GM21529 (cell line): Measurements from ENCODE around the gene TEC.
"Not testable (repeated sequence)": the region's sequence is repeated elsewhere in the genome, so short reads cannot be mapped to it uniquely, and the experiment has no call there.

ENCODE experiments used
- ATAC-seq: cut with Tn5 transposase; IDR thresholded peaks from one replicate; pipeline ENCODE4 v1.9.1; 2021; ENCODE audit not compliant: unreplicated experiment

The TEC gene

GRCh38 chr4:48242511-48243195 is 27.0 kb downstream of the TEC start:
- ATAC-seq, result no peak

GRCh38 chr4:48241731-48242130 is 27.9 kb downstream of the TEC start:
- ATAC-seq, result no peak

DNA sequence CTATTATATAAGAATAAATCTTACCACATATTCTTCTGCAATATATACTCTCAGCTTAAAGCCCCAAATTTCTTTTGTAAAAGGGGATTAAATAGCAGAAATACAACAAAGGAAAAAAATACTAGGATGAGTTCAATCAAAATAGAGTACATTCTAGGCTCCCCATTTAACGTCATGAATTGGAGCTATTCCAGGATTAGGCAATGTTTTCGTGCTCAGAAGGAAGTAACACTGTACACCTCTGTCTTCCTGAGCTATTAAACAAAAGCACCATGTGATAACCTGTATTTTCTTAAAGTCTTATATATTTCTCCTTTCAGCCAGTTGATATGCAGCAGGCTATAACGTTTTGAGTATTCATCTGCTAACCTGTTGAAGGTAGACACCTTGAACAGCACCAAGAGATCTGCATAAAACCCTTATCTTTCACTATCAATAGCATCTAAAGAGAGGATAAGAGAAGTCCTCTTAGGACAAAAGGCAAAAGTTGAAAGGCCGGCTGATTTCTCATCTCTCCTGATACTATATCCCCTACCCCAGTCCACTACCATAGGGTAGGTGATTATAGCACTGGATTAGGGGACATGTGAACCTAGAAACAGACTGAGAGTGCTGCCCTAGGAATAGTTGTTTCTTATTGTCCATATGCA is 31.5 kb downstream of the TEC start:
- no peak for ATAC-seq

- no peak for ATAC-seq
Measured at GRCh38 chr4:48235050-48235449, 34.6 kb downstream of the TEC start.

GRCh38 chr4:48234575-48234974 is 35.1 kb downstream of the TEC start:
- ATAC-seq, result no peak

- ATAC-seq, result no peak
Measured at GRCh38 chr4:48228949-48229348, 40.7 kb downstream of the TEC start.

DNA sequence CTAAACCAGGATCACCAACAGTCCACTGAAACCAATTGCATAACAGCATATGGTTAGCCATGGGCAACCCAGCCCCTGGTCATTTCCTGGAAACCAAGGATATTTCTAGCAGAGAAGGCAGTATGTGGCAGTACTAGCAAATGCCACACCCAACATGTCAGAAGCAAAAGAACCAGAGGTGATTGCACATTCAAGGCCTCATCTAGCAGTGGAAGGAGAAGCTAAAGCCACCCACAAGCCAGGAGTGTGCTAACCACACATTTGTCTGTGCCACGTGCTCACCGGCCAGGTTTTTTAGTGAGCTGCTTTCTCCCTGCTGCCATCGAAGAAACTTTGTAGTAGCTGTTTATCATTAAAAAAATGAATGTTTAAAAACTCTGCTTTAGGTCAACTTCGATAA is 42.0 kb downstream of the TEC start:
- ATAC-seq, result no peak

GRCh38 chr4:48226199-48226598 is 43.4 kb downstream of the TEC start:
- no peak for ATAC-seq

GRCh38 chr4:48225368-48226141 is 44.1 kb downstream of the TEC start:
- ATAC-seq, result no peak

GRCh38 chr4:48224606-48225005 is 45.0 kb downstream of the TEC start:
- ATAC-seq, result no peak

GRCh38 chr4:48223633-48224295 is 45.9 kb downstream of the TEC start:
- ATAC-seq, result no peak

DNA sequence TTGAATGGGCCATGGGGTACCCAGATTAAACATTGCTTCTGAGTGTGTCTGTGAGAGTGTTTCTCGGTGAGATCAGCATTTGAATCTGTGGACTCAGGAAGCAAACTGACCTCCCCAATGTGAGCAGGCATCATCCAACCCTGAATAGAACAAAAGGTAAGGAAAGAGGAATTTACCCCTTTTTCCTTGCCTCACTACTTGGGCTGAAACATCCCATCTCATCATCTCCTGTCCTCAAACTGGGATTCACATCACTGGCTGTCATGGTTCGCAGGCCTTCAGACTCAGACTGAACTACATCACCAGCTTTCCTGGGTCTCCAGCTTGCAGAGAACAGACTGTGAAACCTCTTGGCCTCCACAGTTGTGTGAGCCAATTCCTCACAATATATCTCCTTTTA is 47.1 kb downstream of the TEC start:
- ATAC-seq, result no peak

DNA sequence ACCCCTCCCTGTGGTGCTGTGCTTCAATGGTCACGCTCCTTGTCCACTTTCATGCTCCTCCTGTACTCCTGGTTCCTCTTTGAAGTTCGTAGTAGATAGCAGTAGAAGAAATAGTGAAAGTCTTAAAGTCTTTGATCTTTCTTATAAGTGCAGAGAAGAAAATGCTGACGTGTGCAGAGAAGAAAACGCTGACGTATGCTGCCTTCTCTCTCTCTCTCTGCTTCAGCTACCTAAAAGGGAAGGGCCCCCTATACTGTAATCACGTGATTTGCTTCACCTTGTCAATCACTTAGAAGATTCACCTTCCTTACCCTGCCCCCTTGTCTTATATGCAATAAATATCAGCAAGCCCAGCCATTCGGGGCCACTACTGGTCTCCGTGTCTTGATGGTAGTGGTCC is 50.2 kb downstream of the TEC start:
- not testable (repeated sequence) for ATAC-seq

DNA sequence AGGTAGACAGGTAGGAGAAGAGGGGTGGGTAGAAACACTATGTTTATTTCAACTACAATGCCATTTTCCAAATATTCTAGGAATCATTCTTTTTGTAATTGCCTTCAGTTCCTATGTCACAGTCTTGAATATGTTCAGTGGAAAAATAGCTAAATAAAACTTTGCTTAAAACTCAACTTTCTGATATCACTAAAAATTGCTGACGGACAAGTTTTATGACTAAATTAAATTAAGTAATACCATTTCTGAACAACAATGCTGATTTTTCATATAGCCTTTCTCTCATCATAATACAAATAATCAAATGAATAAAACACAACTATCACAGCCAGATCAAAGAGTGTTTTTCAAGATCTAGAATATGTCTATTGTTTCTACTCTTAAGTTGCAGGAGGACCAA is 53.1 kb downstream of the TEC start:
- no peak for ATAC-seq

DNA sequence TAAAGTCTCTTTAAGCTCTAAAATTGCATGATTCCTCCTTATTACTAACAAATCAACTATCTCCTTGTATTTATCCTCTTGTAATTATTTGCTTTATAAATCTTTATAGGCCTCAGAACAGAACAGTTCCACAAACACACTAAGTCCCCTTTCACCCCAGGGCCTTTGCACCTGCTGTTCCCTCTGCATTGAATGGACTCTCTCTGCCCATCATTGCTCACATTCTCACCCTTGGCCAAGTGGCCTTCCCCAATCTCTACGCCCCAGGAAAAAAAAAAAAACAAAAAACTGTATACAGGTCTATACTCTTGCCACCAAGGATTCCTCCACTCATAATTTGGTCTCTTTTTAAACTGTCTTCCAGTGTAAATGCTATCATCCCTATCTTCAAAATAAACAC is 53.7 kb downstream of the TEC start:
- no peak for ATAC-seq

DNA sequence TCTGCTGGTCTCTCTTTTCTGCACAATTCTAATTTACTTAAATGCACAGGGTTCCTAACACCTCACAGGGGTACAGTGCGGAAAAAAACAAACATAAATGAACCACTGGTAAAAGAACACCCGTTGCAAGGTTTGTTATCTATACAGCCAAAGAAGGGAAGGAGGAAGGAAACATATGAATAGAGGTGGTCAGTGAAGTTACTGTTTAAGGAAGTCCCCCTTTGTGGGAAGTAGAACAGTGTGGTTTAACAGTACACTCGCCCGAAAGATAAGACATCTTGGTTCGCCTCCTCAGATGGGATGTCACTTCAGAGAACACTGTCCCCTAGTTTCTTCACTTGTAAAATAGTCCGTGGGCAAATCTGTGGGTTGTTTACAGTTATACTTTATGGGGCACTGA is 57.5 kb downstream of the TEC start:
- peak; percentile 83 for ATAC-seq

DNA sequence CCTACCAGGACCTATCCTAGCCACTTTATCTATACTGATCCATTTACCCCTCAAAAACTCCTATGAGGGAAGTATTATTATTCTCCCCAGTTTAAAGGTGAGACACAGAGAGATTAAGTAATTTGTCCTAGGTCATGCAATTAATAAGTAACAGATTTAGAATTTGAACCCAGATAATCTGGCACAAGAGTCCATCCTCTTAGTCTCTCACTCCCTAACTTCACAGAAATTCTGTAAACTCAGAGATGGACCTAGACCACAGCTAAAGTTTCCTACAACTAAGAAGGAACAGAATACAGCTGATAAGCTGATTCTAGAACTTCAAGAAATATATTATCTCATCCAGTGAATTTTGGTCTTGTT is 58.7 kb downstream of the TEC start:
- no peak for ATAC-seq

DNA sequence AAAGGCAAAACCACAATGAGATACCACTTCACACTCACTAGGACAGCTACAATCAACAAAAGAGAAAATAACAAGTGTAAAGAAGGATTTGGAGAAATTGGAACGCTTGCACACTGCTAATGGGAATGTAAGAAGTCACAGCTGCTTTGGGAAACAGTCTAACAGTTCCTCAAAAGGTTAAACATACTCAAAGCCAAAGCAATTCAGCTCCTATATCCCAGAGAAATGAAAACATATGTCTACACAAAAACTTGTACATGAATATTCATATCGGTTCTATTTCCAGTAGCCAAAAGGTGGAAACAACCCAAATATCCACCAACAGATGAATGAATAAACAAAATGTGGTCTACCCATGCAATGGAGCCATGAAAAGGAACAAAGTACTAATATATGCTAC is 64.0 kb downstream of the TEC start:
- no peak for ATAC-seq

GRCh38 chr4:48205107-48205506 is 64.5 kb downstream of the TEC start:
- no peak for ATAC-seq

DNA sequence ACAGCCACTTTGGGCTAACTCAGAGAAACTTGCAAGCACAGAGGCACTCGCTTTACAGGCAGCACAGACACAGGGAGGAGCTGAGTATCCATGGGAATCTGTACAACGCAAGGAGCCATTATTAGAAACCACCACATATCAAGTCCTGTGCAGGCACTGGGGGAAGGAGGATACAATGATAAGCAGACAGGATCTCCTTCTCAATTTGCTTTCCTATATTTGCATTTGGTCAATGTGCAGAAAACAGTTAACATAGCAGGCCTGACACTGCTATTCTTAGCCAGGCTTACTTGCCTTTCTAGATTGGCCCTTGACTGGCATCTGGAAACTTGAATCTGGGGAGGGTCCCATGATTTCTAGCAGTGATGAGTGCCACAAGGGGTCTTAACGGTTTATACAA is 65.8 kb downstream of the TEC start:
- peak; percentile 37 for ATAC-seq

GRCh38 chr4:48197643-48198237 is 71.9 kb downstream of the TEC start:
- no peak for ATAC-seq
